NCI-H1092 treated with DMSO at 0.1 percent for 48 hours (cell line): Measurements from ENCODE around the gene ZNF880.
A peak's percentile ranks its signal among the peaks of the same experiment; 100 is the strongest.
"Not testable (repeated sequence)": the region's sequence is repeated elsewhere in the genome, so short reads cannot be mapped to it uniquely, and the experiment has no call there.

Experiments used
- DNase-seq: peaks from one replicate; lab custom pipeline; 2025; lab: John Stamatoyannopoulos, UW

ZNF880 gene

GRCh38 chr19:52369559-52370340 is at the start of gene ZNF880:
TSS of gene ZNF880 (plus strand) at chr19:52369923. CDS start at chr19:52369966, 43 bp downstream.
- DNase-seq: peak; percentile 57

GRCh38 chr19:52322429-52322828 is 47.3 kb upstream of the ZNF880 start:
- no peak for DNase-seq

GRCh38 chr19:52331757-52332156 is 38.0 kb upstream of the ZNF880 start:
- no peak for DNase-seq

GRCh38 chr19:52335768-52336116 is 34.0 kb upstream of the ZNF880 start:
- DNase-seq: no peak

DNA sequence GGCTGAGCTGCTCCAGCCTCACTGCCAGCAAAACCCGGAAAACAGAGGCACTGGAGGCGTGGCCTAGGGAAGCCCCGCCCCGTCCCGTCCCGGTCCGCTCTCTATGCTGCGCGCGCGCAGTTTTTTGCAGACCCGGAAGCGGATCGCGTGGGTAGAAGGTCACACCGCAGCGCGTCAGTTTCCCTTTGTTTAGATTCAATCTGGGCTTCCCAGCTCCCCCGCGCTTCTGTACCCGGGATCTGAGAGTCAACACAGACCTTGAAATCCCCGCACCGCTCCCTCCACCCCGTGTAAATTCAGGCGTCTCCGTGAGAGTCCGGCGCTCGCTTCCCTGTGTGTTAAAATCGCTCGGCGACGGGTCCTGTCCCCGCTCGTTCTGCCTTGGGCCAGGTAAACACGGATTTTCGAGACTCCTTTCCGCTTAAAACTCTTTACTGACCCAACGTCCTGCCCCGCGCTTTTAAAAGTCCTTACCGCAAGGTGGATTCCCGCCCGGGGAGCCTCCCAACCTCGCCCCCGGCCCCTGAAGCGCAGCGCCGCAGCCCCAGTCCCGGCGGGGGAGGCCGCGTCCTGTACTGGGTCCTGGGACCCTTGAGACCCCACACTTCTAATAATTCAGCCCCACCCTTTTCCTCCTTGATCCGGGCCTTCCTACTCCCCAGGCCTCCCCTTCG is 33.5 kb upstream of the ZNF880 start, which contains the start of gene ZNF610:
ZNF610 (plus strand) TSS at position 127 of the 674 bp plus-strand sequence. CDS start 12,930 bp downstream, outside the sequence.
- peak; percentile 72 for DNase-seq

DNA sequence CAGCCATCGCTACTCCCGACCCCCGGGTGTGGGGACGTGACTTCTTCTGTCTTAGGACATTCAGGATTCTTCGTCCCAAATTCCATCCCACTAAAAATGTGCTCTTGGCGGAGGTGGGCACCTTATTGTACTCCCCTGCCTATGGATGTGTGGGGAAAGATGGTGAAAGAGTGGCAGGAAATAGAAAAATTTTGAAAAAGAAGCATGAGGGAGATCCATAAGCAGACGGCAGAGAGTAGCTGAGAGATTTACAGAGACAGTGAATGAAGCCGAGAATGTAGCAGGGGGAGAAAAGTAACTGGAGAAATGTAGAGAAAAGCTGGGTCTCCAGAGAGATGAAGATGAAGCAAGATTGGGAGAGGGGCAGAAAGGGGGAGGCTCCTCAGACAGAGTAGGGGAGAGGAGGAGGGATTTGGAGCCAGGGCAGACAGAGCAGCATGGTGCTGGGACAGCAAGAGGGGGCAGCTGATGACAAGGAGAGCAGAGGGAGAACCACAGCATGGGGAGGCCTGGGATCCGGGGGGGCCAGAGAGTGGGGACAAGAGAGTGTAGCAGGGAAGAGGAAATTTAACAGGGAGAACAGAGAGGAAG is 32.8 kb upstream of the ZNF880 start:
- no peak for DNase-seq

GRCh38 chr19:52339022-52339421 is 30.7 kb upstream of the ZNF880 start:
- not testable (repeated sequence) for DNase-seq

DNA sequence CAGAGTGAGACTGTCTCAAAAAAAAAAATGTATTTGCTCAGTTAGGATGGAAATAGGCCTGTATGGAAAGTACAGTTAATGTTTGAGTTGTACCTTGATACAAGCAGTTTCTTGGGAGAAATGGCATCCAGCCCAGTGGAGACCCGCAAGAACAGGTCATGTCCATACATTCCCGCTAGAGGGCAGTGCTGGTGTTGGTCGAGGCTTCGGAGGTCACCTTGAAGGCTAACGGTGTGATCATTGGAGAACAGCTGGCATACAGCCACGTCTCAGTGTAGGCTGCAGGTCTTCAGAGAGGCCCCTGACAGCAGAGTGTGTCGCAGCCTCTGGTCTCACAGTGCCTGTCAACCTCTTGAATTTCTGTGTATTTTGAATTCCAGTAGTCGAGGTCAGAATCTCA is 26.2 kb upstream of the ZNF880 start:
- DNase-seq: peak; percentile 20

DNA sequence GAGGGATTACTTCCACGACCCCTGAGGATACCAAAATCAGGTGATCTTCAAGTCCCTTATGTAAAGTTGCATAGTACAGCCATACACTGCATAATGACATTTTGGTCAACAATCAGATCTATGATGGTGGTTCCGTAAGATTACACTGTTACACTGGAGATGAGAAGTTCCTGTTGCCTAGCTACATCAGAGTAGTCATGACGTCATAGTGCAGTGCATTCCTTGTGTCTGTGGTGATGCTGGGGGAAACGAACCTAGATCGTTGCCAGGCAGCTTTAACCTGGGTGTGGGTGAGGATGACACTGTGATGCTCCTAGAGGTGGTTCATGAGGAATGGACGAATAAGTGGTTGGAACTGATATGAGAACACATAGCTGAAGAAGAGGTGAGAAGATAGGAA is 24.6 kb upstream of the ZNF880 start:
- no peak for DNase-seq

GRCh38 chr19:52351512-52351911 is 18.2 kb upstream of the ZNF880 start:
- DNase-seq: no peak

- DNase-seq: no peak
Measured at GRCh38 chr19:52366414-52366824, 3.3 kb upstream of the ZNF880 start.

GRCh38 chr19:52370341-52370710 is 603 bp downstream of the ZNF880 start:
- no peak for DNase-seq

GRCh38 chr19:52391135-52391534 is 21.4 kb downstream of the ZNF880 start:
- DNase-seq: no peak

GRCh38 chr19:52397310-52398080 is 27.8 kb downstream of the ZNF880 start, which contains the start of gene ZNF528:
TSS of gene ZNF528 (plus strand) at chr19:52397849. CDS start at chr19:52402014, 4,165 bp downstream.
- DNase-seq: peak; percentile 82

GRCh38 chr19:52398081-52398441 is 28.3 kb downstream of the ZNF880 start:
- no peak for DNase-seq

- no peak for DNase-seq
Measured at GRCh38 chr19:52410276-52410675, 40.6 kb downstream of the ZNF880 start.

GRCh38 chr19:52415711-52416110 is 46.0 kb downstream of the ZNF880 start:
- DNase-seq: no peak

GRCh38 chr19:52428937-52429336 is 59.2 kb downstream of the ZNF880 start, which contains the start of gene ZNF534:
TSS of gene ZNF534 (plus strand) at chr19:52429148. CDS start at chr19:52431475, 2,327 bp downstream.
- DNase-seq: no peak
